Pancreas (tissue), 10 donors: ENCODE results near the gene ALKBH7. TPM values are rescaled to one million over a fixed set of nuclear protein-coding genes. Genes with fewer than 3 reads are reported as not detected.
A peak's percentile ranks its signal among the peaks of the same experiment; 100 is the strongest.

Experiments used
- ATAC-seq, 4 donors: fragments of 200-7000 bp; cut with Tn5 transposase; one replicate each; pipeline versions ENCODE4 v1.8.0 to v1.9.1; 2020; ENCODE audit warnings: mild to moderate bottlenecking in 4 of 4, moderate library complexity in 4 of 4
- DNase-seq, 6 donors: peaks; one replicate each; pipeline ENCODE4 v3.0.0-alpha.2; 2020
- FAIRE-seq: peaks from 2 replicates; lab custom pipeline; 2012; peaks lifted over from hg19 to GRCh38; lab: Jason Lieb, UNC
- H3K27ac ChIP-seq, 4 donors: fragments of 200-600 bp; sonication (generic); 1 replicate in 3 of 4; 2 replicates in 1 of 4; pipeline versions ENCODE4 v1.5.0 to v1.8.0; 2020
- H3K27me3 ChIP-seq, 4 donors: fragments of 200-600 bp; one replicate each; pipeline ENCODE4 v1.8.0; 2021
- H3K36me3 ChIP-seq, 3 donors: fragments of 200-600 bp; sonication (generic) in 1 of 3; one replicate each; pipeline versions ENCODE4 v1.5.0 to v1.8.0; 2020 to 2021
- H3K4me1 ChIP-seq, 3 donors: fragments of 200-600 bp; one replicate each; pipeline ENCODE4 v1.8.0; 2021
- H3K4me3 ChIP-seq, 4 donors: fragments of 200-600 bp; sonication (generic) in 2 of 4; one replicate each; pipeline versions ENCODE4 v1.5.0 to v1.8.0; 2020 to 2021
- H3K9me3 ChIP-seq, 4 donors: fragments of 200-600 bp; one replicate each; pipeline ENCODE4 v1.8.0; 2021
- WGBS, 2 donors: extraction: QIAGEN DNeasy Blood & Tissue Kit; methylation state at CpG; one replicate each; pipeline ENCODE4 v1.1.7; 2013; 5-methylcytosine and 5-hydroxymethylcytosine counted together
- intact Hi-C, 3 donors: fragments of 100-400 bp; cut with DNase I; formaldehyde crosslinking; loops; one replicate each; pipeline versions ENCODE4 v1.11.1 to v1.14.2; 2022
- polyA plus RNA-seq, 2 donors: library from polyadenylated mRNA; stranded (reverse); fragments of 200-250 nt; gene quantifications; one replicate each; pipeline ENCODE4 v1.2.3, GENCODE V29; 2013
- total RNA-seq, 6 donors: library from RNA; stranded (reverse); fragmentation: NEBNext Ultra II Directional in 4 of 6; extraction: Animal tissue kit (Norgen Biotek cat#: 25700) in 4 of 6; gene quantifications; one replicate each; pipeline versions ENCODE4 v1.2.1 to v1.2.4, GENCODE V29; 2021 to 2023
- TF ChIP-seq, protein P1 (sequence below), 4 donors: fragments of 200-600 bp; sonication (generic) in 3 of 4; IDR thresholded peaks; one replicate each; pipeline versions ENCODE4 v1.5.0 to v1.8.0; 2021; ENCODE audit warnings: antibody characterized with exemption in 4 of 4
- donor health status: healthy with polysubstance abuse.
- donor health status: DM: no; HTN: no; CAD: no; lungs with moderate emphysema.
- donor health status: DM: no; HTN: no; CAD: no.
- donor health status: control.
- donor health status: control.
- donor health status: Bipolar disorder and iron deficiency.
- donor health status: DM: yes; HTN: yes; CAD: no.
- donor health status: DM: no; HTN: no; CAD: no.
- donor health status: DM: no; HTN: no; CAD: no.
- donor health status: DM: yes; HTN: yes; CAD: no.

The ALKBH7 gene
- total and polyA plus RNA-seq, 8 donors = 29.3 to 69.4 (median 53.4) TPM

DNA sequence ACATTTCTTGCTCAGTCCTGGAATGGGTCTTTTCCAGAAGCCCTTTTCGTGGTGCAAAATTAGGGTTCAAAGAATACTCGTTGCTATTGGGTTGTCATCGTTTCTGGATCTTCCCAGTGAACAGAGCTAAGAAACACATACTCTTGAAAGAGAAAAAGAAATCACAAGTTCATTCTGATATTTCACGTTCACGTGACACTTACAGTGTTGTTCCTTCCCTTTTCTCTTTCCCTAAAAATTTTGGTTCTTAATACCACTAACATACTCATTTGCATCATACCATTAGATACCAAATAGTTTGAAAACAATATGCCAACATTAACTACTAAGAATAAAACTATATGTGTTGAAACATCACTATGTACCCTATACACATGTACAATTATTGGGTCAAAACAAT, 33.8 kb downstream of the ALKBH7 start:
- Histone ChIP-seq H3K27me3 (no peaks in the 10 kb centered on the region), H3K27ac (no peak overlapping the region), H3K9me3 (no peaks in the 10 kb centered on the region), H3K4me3 (no peak overlapping the region), H3K36me3 (no peaks in the 10 kb centered on the region), H3K4me1 (no peaks in the 10 kb centered on the region)
- ATAC-seq (no peak), DNase-seq (no peak), FAIRE-seq (no peak)
- intact Hi-C loops = no loop called here
- TF ChIP-seq, protein P1, sequence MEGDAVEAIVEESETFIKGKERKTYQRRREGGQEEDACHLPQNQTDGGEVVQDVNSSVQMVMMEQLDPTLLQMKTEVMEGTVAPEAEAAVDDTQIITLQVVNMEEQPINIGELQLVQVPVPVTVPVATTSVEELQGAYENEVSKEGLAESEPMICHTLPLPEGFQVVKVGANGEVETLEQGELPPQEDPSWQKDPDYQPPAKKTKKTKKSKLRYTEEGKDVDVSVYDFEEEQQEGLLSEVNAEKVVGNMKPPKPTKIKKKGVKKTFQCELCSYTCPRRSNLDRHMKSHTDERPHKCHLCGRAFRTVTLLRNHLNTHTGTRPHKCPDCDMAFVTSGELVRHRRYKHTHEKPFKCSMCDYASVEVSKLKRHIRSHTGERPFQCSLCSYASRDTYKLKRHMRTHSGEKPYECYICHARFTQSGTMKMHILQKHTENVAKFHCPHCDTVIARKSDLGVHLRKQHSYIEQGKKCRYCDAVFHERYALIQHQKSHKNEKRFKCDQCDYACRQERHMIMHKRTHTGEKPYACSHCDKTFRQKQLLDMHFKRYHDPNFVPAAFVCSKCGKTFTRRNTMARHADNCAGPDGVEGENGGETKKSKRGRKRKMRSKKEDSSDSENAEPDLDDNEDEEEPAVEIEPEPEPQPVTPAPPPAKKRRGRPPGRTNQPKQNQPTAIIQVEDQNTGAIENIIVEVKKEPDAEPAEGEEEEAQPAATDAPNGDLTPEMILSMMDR (IDR thresholded peaks at IDR 0.05) = no peak
- WGBS, 2 donors = 74 to 88% methylated on average over 5 of the region's 5 CpGs

DNA sequence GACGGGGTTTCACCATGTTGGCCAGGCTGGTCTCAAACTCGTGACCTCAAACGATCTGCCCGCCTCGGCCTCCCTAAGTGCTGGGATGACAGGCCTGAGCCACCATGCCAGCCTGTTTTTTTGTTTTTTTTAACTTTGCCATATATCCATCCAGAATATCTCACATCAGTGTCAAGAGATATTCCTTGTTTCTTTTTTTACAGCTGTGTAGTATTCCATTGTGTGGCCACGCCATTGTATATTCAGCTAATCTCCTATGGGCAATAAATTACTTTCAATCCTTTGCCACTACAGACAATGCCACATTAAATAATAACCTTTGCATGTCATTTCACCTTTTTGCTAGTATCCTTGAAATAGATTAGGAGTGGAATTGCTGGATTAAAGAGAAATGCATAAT, 36.8 kb downstream of the ALKBH7 start:
- no peak for ATAC-seq
- 88 to 95% methylated on average over 6 of the region's 6 CpGs for WGBS, 2 donors
- no peak for FAIRE-seq
- no peak for DNase-seq
- H3K36me3 ChIP-seq = peaks cover 0 to 4% (median 3%) of the 10 kb centered on the region in 3 donors
- no peak overlapping the region for H3K27ac ChIP-seq
- no peaks in the 10 kb centered on the region for H3K4me1 ChIP-seq
- H3K4me3 ChIP-seq = no peak overlapping the region
- no peaks in the 10 kb centered on the region for H3K9me3 ChIP-seq
- TF ChIP-seq, protein P1 (IDR thresholded peaks at IDR 0.05) = no peak
- intact Hi-C loops = no loop called here
- H3K27me3 ChIP-seq = no peaks in the 10 kb centered on the region

DNA sequence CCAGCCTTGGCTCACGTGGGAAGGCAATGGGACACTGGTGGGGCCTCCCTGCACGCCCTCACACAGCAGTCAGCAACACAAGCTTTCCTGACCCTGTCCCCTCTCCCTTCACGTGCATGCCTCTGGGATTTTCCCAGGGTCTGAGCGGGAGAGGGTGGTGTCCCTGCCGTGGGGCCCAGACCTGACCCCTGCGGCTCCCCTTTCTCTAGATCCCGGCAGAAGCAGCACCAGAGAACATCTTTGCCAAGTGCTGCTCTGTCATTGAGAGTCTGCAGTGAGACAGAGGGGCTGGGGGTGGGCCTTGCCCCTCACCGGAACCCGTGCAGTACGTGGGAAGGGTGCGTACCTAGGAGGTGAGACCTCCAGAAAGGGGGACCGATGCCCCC, 39.5 kb downstream of the ALKBH7 start:
- H3K4me1 ChIP-seq = no peaks in the 10 kb centered on the region
- 59 to 64% methylated on average over 11 to 12 of the region's 12 CpGs for WGBS, 2 donors
- TF ChIP-seq, protein P1 (IDR thresholded peaks at IDR 0.05) = no peak
- no peaks in the 10 kb centered on the region for H3K9me3 ChIP-seq
- H3K27ac ChIP-seq = no peak overlapping the region
- no peak overlapping the region for H3K4me3 ChIP-seq
- DNase-seq (no peak), ATAC-seq (peak in 2 of 4 donors; percentile 8 to 9), FAIRE-seq (no peak)
- no peaks in the 10 kb centered on the region for H3K27me3 ChIP-seq
- intact Hi-C loops = no loop called here
- peaks cover 8 to 31% (median 30%) of the 10 kb centered on the region in 3 donors for H3K36me3 ChIP-seq

DNA sequence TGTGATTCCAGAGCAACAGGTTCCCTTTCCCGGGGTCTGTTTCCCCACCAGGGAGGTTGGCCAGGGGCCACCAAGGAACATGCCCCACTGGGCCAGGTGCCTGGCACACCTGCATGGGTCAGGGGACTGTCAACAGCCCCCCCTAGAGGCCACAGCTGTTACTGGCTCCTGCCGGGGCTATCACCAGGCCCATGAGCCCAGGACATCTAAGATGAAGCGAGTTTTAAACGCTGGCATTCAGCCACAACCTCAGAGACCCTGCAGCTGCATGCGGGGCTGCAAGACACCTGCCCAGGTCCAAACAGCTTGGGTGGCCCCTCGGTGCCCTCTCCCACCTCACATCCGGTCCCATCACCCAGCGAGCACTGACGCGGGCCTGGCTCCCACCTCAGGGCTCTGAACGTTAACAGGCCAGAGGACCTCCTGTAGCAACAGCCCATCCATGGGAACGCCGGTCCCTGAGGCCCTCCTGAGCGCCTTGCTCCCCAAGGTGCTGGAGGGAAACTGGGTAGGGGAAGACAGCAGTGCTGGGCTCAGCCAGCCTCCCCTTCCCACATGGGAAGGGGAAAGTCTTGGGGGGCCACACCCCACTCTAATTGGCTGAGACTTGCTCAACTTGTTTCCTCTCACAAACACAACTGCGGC, 40.0 kb downstream of the ALKBH7 start:
- no peak overlapping the region for H3K4me3 ChIP-seq
- H3K27ac ChIP-seq = no peak overlapping the region
- DNase-seq (peak in 3 of 6 donors; percentile 55 to 83 (median 71)), ATAC-seq (peak; percentile 60 to 87 (median 70)), FAIRE-seq (no peak)
- no peaks in the 10 kb centered on the region for H3K27me3 ChIP-seq
- no peaks in the 10 kb centered on the region for H3K9me3 ChIP-seq
- H3K4me1 ChIP-seq = no peaks in the 10 kb centered on the region
- intact Hi-C loops = no loop called here
- H3K36me3 ChIP-seq = peaks cover 8 to 36% (median 35%) of the 10 kb centered on the region in 3 donors
- WGBS, 2 donors = 53 to 57% methylated on average over 14 to 15 of the region's 15 CpGs
- TF ChIP-seq, protein P1 (IDR thresholded peaks at IDR 0.05) = peak in 3 of 4 donors; percentile 35 to 42 (median 41)

DNA sequence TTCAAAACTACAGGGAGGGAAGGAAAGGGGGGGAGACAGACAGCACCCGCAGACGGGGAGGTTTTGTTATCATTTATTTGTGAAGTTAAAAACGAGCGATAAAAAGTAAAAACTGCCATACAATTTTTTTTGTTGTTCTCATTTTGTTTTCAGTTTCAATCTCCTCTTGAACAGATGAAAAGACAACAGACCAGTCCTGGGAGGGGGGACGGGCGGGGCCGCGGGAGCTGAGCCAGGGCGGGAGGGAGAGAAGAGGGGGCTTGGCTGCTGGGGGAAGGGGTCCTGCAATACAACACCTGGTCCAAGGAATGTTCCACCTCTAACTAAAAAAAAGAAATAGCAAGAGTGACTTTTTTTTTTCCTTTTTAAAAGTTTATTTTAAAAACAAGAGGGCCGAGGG, 40.7 kb downstream of the ALKBH7 start:
- DNase-seq (no peak), FAIRE-seq (no peak), ATAC-seq (no peak)
- H3K4me1 ChIP-seq = no peaks in the 10 kb centered on the region
- no peaks in the 10 kb centered on the region for H3K9me3 ChIP-seq
- H3K36me3 ChIP-seq = peaks cover 11 to 43% (median 41%) of the 10 kb centered on the region in 3 donors
- WGBS, 2 donors = 64 to 66% methylated on average over 10 of the region's 10 CpGs
- no peaks in the 10 kb centered on the region for H3K27me3 ChIP-seq
- intact Hi-C loops = no loop called here
- TF ChIP-seq, protein P1 (IDR thresholded peaks at IDR 0.05) = no peak
- H3K4me3 ChIP-seq = no peak overlapping the region
- no peak overlapping the region for H3K27ac ChIP-seq
